Measurements from ENCODE around the gene PPT1.

- TF ChIP-seq CTCF (conservative IDR thresholded peaks at IDR 0.05; ENCODE audit: low read depth in 2 of 2) (no peak), REST (IDR thresholded peaks at IDR 0.05; ENCODE audit: unreplicated experiment) (no peak), JUNB (IDR thresholded peaks at IDR 0.05; ENCODE audit: unreplicated experiment) (no peak), POLR2AphosphoS5 (IDR thresholded peaks at IDR 0.05; ENCODE audit: low read depth) (no peak), EZH2 (IDR thresholded peaks at IDR 0.05; ENCODE audit: low read depth, unreplicated experiment) (no peak), EZH2phosphoT487 (IDR thresholded peaks at IDR 0.05; ENCODE audit: unreplicated experiment) (no peak), NANOG (IDR thresholded peaks at IDR 0.05; ENCODE audit: borderline replicate concordance) (no peak), CREB1 (CRISPR knock-in tag; IDR thresholded peaks at IDR 0.05; ENCODE audit: low read depth) (no peak), ZNF462 (CRISPR knock-in tag; IDR thresholded peaks at IDR 0.05) (no peak), STAT1 (IDR thresholded peaks at IDR 0.05; ENCODE audit: unreplicated experiment) (no peak)
- TF ChIP-seq, protein P1, sequence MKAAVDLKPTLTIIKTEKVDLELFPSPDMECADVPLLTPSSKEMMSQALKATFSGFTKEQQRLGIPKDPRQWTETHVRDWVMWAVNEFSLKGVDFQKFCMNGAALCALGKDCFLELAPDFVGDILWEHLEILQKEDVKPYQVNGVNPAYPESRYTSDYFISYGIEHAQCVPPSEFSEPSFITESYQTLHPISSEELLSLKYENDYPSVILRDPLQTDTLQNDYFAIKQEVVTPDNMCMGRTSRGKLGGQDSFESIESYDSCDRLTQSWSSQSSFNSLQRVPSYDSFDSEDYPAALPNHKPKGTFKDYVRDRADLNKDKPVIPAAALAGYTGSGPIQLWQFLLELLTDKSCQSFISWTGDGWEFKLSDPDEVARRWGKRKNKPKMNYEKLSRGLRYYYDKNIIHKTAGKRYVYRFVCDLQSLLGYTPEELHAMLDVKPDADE (IDR thresholded peaks at IDR 0.05): no peak
Observed at GRCh38 chr1:40075266-40075665, 21.8 kb downstream of the PPT1 start.
